HEK293T (cell line): ENCODE data around the gene HEMK1.

Experiments used
- CTCF ChIA-PET: fragments of 350-600 bp; formaldehyde crosslinking; extraction: SDS; loops from one replicate; lab custom pipeline; 2021; ENCODE audit warnings: antibody characterized with exemption, inconsistent platforms; lab: Yijun Ruan, JAX
- POLR2A ChIA-PET: fragments of 350-600 bp; formaldehyde crosslinking; extraction: SDS; loops from one replicate; lab custom pipeline; 2020; ENCODE audit warnings: antibody characterized with exemption, inconsistent platforms; lab: Yijun Ruan, JAX
- DNase-seq: peaks from one replicate; pipeline ENCODE4 v3.0.0; 2012; ENCODE audit warnings: mixed read lengths; ENCODE audit errors: extremely low spot score
- ARNT ChIP-seq: fragments of 450-650 bp; IDR thresholded peaks from 2 replicates; pipeline ENCODE4 v1.6.1; 2017; ENCODE audit warnings: mild to moderate bottlenecking
- BHLHE40 ChIP-seq: fragments of 450-650 bp; IDR thresholded peaks from 2 replicates; pipeline ENCODE4 v1.6.1; 2016; ENCODE audit warnings: mild to moderate bottlenecking, moderate library complexity, borderline replicate concordance
- CTBP1 ChIP-seq: fragments of 450-650 bp; IDR thresholded peaks from 2 replicates; pipeline ENCODE4 v1.6.1; 2016; ENCODE audit warnings: borderline replicate concordance
- ELF4 ChIP-seq: fragments of 450-650 bp; IDR thresholded peaks from 2 replicates; pipeline ENCODE4 v1.6.1; 2017; ENCODE audit warnings: antibody characterized with exemption
- FOXA1 ChIP-seq: fragments of 450-650 bp; IDR thresholded peaks from 2 replicates; pipeline ENCODE4 v1.6.1; 2016; ENCODE audit warnings: mild to moderate bottlenecking
- FOXK2 ChIP-seq: fragments of 450-650 bp; IDR thresholded peaks from 2 replicates; pipeline ENCODE4 v1.6.1; 2016; ENCODE audit warnings: mild to moderate bottlenecking
- FOXM1 ChIP-seq: fragments of 450-650 bp; IDR thresholded peaks from 2 replicates; pipeline ENCODE4 v1.6.1; 2017; ENCODE audit warnings: mild to moderate bottlenecking, borderline replicate concordance
- HDGF ChIP-seq: fragments of 450-650 bp; IDR thresholded peaks from 2 replicates; pipeline ENCODE4 v1.6.1; 2017; ENCODE audit warnings: antibody characterized with exemption, borderline replicate concordance
- L3MBTL2 ChIP-seq: fragments of 450-650 bp; conservative IDR thresholded peaks from 2 replicates; pipeline ENCODE4 v1.6.1; 2016; ENCODE audit warnings: mild to moderate bottlenecking
- LEF1 ChIP-seq: fragments of 450-650 bp; IDR thresholded peaks from 2 replicates; pipeline ENCODE4 v1.6.1; 2017; ENCODE audit warnings: mild to moderate bottlenecking, borderline replicate concordance
- NFRKB ChIP-seq: fragments of 450-650 bp; IDR thresholded peaks from 2 replicates; pipeline ENCODE4 v1.6.1; 2016; ENCODE audit warnings: mild to moderate bottlenecking, moderate library complexity
- SP1 ChIP-seq: fragments of 450-650 bp; IDR thresholded peaks from 2 replicates; pipeline ENCODE4 v1.6.1; 2017
- SUZ12 ChIP-seq: fragments of 450-650 bp; IDR thresholded peaks from 2 replicates; pipeline ENCODE4 v1.6.1; 2016; ENCODE audit warnings: mild to moderate bottlenecking
- TARDBP ChIP-seq: fragments of 450-650 bp; IDR thresholded peaks from 2 replicates; pipeline ENCODE4 v1.6.1; 2016
- ZNF384 ChIP-seq: fragments of 450-650 bp; IDR thresholded peaks from 2 replicates; pipeline ENCODE4 v1.6.1; 2016
- TF ChIP-seq, protein P1 (sequence below): fragments of 450-650 bp; IDR thresholded peaks from 2 replicates; pipeline ENCODE4 v1.6.1; 2016

HEMK1 gene

GRCh38 chr3:50580683-50581458, 11.5 kb downstream of the HEMK1 start:
- ChIA-PET CTCF (no interaction called here), POLR2A (no interaction called here)
- no peak for TF ChIP-seq FOXK2
- TF ChIP-seq LEF1 = no peak
- DNase-seq = no peak

DNA sequence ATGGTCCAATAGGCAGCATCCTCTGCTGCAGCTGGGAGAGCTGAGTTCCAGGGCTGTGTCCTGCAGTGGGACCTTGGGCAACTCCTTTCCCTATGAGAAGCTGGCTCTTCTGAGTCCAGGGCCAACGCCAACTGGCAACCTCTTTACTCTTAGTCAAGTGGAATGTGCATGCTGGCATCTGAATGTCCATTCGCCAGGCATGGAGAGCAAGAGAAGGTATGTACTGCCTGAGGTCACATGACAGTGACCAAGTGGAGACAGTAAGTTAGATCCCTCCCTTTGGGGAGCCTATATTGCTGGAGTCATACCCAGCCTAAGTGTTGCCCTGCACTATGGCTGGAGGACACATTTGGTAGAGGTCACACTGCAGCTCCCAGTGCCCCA, 12.1 kb downstream of the HEMK1 start:
- TF ChIP-seq ZNF384 (no peak), FOXK2 (no peak), FOXA1 (no peak), LEF1 (no peak)
- ChIA-PET POLR2A (interaction anchor here (0.8 kb wide), 1 partner anchor 13 kb away, joined by 4 read pairs; the partner anchor contains the start of gene HEMK1), CTCF (no interaction called here)
- DNase-seq = no peak

DNA sequence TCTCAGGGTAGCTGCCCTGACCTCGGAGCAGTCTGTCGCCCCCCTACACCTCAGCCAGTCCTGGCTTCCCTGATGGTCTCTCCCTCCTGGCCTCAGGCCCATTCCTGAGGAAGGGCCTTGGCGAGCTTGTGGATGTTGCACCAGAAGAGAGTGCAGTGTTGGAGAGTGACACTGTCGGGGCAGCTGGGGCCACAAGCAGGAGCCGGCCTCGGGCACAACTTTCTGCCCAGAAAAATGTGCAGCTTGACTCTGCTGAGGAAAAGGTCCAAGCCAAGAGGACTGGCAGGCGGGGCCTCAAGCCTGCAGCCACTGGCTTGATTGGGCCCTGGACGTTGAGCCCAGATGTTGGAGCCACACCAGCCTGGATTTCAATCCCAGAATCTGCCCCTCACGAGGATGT, 12.8 kb downstream of the HEMK1 start:
- ChIA-PET CTCF (no interaction called here), POLR2A (interaction anchor here (0.8 kb wide), 1 partner anchor 13 kb away, joined by 4 read pairs; the partner anchor contains the start of gene HEMK1)
- TF ChIP-seq FOXA1 = no peak
- TF ChIP-seq, protein P1, sequence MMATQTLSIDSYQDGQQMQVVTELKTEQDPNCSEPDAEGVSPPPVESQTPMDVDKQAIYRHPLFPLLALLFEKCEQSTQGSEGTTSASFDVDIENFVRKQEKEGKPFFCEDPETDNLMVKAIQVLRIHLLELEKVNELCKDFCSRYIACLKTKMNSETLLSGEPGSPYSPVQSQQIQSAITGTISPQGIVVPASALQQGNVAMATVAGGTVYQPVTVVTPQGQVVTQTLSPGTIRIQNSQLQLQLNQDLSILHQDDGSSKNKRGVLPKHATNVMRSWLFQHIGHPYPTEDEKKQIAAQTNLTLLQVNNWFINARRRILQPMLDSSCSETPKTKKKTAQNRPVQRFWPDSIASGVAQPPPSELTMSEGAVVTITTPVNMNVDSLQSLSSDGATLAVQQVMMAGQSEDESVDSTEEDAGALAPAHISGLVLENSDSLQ = no peak
- DNase-seq = no peak

GRCh38 chr3:50583897-50584296, 14.6 kb downstream of the HEMK1 start:
- POLR2A ChIA-PET = interaction anchor here (1.3 to 1.7 kb wide), 3 partner anchors 13 to 28 kb away, joined by 3 to 6 read pairs (median 4); partner anchors contain the start of genes CISH and HEMK1
- CTCF ChIA-PET = interaction anchor here (0.6 kb wide), 1 partner anchor 31 kb away, joined by 3 read pairs; no protein-coding TSS in a partner anchor
- DNase-seq = no peak
- no peak for TF ChIP-seq NFRKB
- TF ChIP-seq L3MBTL2 = no peak
- TF ChIP-seq FOXA1 = no peak
- TF ChIP-seq SP1 = no peak
- TF ChIP-seq, protein P1 = no peak
- TF ChIP-seq ZNF384 = no peak
- TF ChIP-seq CTBP1 = no peak
- TF ChIP-seq HDGF = no peak
- TF ChIP-seq ELF4 = no peak
- TF ChIP-seq FOXM1 = no peak

GRCh38 chr3:50584391-50584790, 15.1 kb downstream of the HEMK1 start:
- DNase-seq = no peak
- TF ChIP-seq FOXK2 = no peak
- POLR2A ChIA-PET = interaction anchor here (1.4 to 1.7 kb wide), 2 partner anchors 13 to 15 kb away, joined by 4 to 6 read pairs; partner anchors contain the start of gene HEMK1
- CTCF ChIA-PET = no interaction called here

GRCh38 chr3:50585919-50586762, 16.8 kb downstream of the HEMK1 start:
- POLR2A ChIA-PET = interaction anchor here (1.1 to 1.7 kb wide), 2 partner anchors 17 kb away, joined by 3 to 6 read pairs; partner anchors contain the start of gene HEMK1
- no peak for DNase-seq
- TF ChIP-seq ZNF384 (no peak), FOXM1 (no peak), FOXK2 (no peak), SUZ12 (no peak), HDGF (no peak), ARNT (no peak), FOXA1 (no peak), SP1 (no peak), L3MBTL2 (no peak), ELF4 (no peak), TARDBP (no peak), BHLHE40 (no peak), CTBP1 (no peak), LEF1 (no peak), NFRKB (no peak)
- CTCF ChIA-PET = interaction anchor here (0.7 to 1.1 kb wide), 2 partner anchors 30 to 90 kb away, joined by 3 to 5 read pairs; no protein-coding TSS in a partner anchor

- ChIA-PET POLR2A (interaction anchor here (1.1 kb wide), 1 partner anchor 17 kb away, joined by 3 read pairs; the partner anchor contains the start of gene HEMK1), CTCF (interaction anchor here (0.7 kb wide), 1 partner anchor 89 kb away, joined by 5 read pairs; no protein-coding TSS in a partner anchor)
- TF ChIP-seq L3MBTL2 = no peak
- TF ChIP-seq SUZ12 = no peak
- TF ChIP-seq, protein P1 = no peak
- TF ChIP-seq LEF1 = no peak
- no peak for DNase-seq
Measured at GRCh38 chr3:50586763-50587070, 17.4 kb downstream of the HEMK1 start.
